Measurements from ENCODE around the gene UGT1A3.

DNA sequence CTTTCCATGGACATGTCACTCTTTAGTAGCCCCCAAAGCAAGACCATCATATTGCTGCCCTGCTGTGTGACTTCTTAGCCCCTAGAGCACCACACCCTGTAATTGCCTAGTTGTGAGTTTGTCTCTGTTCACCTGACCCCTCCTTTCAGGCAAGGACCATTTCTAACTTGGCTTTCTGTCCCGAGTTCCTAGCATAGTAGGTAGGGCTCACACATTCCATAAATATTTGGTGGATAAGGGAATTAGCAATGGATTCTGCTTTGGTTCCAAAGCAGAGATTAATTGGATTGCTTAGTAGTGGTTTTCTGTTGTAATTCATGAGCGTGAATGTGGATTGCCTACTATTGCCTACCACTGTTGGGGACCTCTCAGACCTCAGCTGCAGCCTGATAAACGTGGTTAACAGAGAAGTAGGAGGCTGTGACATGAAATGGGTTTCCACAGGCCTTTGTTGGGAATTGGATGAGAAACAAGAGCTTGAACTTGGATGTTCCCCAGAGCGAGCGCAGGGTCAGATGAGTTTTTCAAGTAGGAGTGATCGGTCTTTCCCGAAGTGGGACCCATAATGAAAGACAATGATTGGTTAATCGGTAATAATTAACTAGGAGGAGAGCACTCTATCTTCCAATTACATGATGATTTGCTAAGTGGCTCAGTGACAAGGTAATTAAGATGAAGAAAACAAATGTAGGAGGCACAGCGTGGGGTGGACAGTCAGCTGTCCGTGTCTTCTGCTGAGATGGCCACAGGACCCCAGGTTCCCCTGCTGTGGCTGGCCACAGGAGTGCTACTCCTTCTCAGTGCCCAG, 17.8 kb downstream of the UGT1A3 start:
- no peak for TF ChIP-seq POLR2AphosphoS5 (IDR thresholded peaks at IDR 0.05)
- TF ChIP-seq, protein P1, sequence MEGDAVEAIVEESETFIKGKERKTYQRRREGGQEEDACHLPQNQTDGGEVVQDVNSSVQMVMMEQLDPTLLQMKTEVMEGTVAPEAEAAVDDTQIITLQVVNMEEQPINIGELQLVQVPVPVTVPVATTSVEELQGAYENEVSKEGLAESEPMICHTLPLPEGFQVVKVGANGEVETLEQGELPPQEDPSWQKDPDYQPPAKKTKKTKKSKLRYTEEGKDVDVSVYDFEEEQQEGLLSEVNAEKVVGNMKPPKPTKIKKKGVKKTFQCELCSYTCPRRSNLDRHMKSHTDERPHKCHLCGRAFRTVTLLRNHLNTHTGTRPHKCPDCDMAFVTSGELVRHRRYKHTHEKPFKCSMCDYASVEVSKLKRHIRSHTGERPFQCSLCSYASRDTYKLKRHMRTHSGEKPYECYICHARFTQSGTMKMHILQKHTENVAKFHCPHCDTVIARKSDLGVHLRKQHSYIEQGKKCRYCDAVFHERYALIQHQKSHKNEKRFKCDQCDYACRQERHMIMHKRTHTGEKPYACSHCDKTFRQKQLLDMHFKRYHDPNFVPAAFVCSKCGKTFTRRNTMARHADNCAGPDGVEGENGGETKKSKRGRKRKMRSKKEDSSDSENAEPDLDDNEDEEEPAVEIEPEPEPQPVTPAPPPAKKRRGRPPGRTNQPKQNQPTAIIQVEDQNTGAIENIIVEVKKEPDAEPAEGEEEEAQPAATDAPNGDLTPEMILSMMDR (IDR thresholded peaks at IDR 0.05): no peak
- TF ChIP-seq EP300 (IDR thresholded peaks at IDR 0.05): no peak
